Neuronal stem cell (in vitro differentiated cells): Measurements from ENCODE around the gene LRP1B.

ENCODE experiments used
- DNase-seq: peaks from one replicate; pipeline ENCODE4 v3.0.0-alpha.2; 2013; ENCODE audit warnings: low spot score
- H2AFZ ChIP-seq: one replicate; pipeline ENCODE4 v1.6.1; 2013; ENCODE audit warnings: mild to moderate bottlenecking, low read length, inconsistent platforms
- H2AK5ac ChIP-seq: 2 replicates; pipeline ENCODE4 v1.6.1; 2013; ENCODE audit warnings: low read depth, mild to moderate bottlenecking, inconsistent platforms, low read length, moderate library complexity, mixed read lengths
- H2BK120ac ChIP-seq: 2 replicates; pipeline ENCODE4 v1.6.1; 2013; ENCODE audit warnings: low read depth, mild to moderate bottlenecking, inconsistent platforms, low read length, moderate library complexity, mixed read lengths
- H2BK12ac ChIP-seq: one replicate; pipeline ENCODE4 v1.6.1; 2013; ENCODE audit warnings: low read length, inconsistent platforms
- H2BK15ac ChIP-seq: 2 replicates; pipeline ENCODE4 v1.6.1; 2013; ENCODE audit warnings: mild to moderate bottlenecking, low read length, inconsistent platforms, mixed read lengths
- H2BK5ac ChIP-seq: one replicate; pipeline ENCODE4 v1.6.1; 2013; ENCODE audit warnings: inconsistent platforms, mild to moderate bottlenecking, low read length, moderate library complexity
- H3K14ac ChIP-seq: one replicate; pipeline ENCODE4 v1.6.1; 2013; ENCODE audit warnings: low read length, inconsistent platforms
- H3K18ac ChIP-seq: 2 replicates; pipeline ENCODE4 v1.6.1; 2013; ENCODE audit warnings: low read length, inconsistent platforms
- H3K23ac ChIP-seq: 2 replicates; pipeline ENCODE4 v1.6.1; 2013; ENCODE audit warnings: low read depth, mild to moderate bottlenecking, mixed read lengths, low read length, inconsistent platforms; ENCODE audit not compliant: poor library complexity
- H3K27ac ChIP-seq: replicated peaks from 3 replicates; pipeline ENCODE4 v1.5.1; 2013; ENCODE audit warnings: low read length, inconsistent platforms
- H3K27me3 ChIP-seq, 3 experiments: 2 replicates each; pipeline ENCODE4 v1.6.1; 2013; ENCODE audit warnings: low read length in 3 of 3, mild to moderate bottlenecking in 2 of 3, inconsistent platforms in 1 of 3, low read depth in 1 of 3, mixed read lengths in 1 of 3, moderate library complexity in 1 of 3; ENCODE audit not compliant: control insufficient read depth in 3 of 3, insufficient read depth in 3 of 3
- H3K36me3 ChIP-seq, 2 donors: replicated peaks in 1 of 2; 2 replicates each; pipeline ENCODE4 v1.6.1; 2013; ENCODE audit warnings: low read length in 2 of 2; ENCODE audit not compliant: control insufficient read depth in 2 of 2, insufficient read depth in 2 of 2
- H3K4ac ChIP-seq: 2 replicates; pipeline ENCODE4 v1.6.1; 2013; ENCODE audit warnings: inconsistent platforms, mild to moderate bottlenecking, low read length, moderate library complexity
- H3K4me1 ChIP-seq, 2 donors: 1 replicate in 1 of 2; 2 replicates in 1 of 2; pipeline ENCODE4 v1.6.1; 2013; ENCODE audit warnings: low read length in 2 of 2, low read depth in 1 of 2; ENCODE audit not compliant: control insufficient read depth in 2 of 2, insufficient read depth in 1 of 2
- H3K4me2 ChIP-seq: one replicate; pipeline ENCODE4 v1.6.1; 2013; ENCODE audit warnings: mild to moderate bottlenecking, low read length, inconsistent platforms; ENCODE audit not compliant: insufficient read depth, poor library complexity, severe bottlenecking
- H3K4me3 ChIP-seq, 2 donors: 2 replicates each; pipeline ENCODE4 v1.5.1; 2013; ENCODE audit warnings: low read length in 2 of 2, mild to moderate bottlenecking in 2 of 2, inconsistent platforms in 1 of 2, moderate library complexity in 1 of 2
- H3K79me1 ChIP-seq: one replicate; pipeline ENCODE4 v1.6.1; 2013; ENCODE audit warnings: low read depth, mild to moderate bottlenecking, inconsistent platforms, low read length, moderate library complexity
- H3K9ac ChIP-seq: one replicate; pipeline ENCODE4 v1.6.1; 2013; ENCODE audit warnings: mild to moderate bottlenecking, low read depth, low read length, inconsistent platforms; ENCODE audit not compliant: poor library complexity
- H3K9me3 ChIP-seq, 2 donors: replicated peaks in 1 of 2; 2 replicates each; pipeline versions ENCODE3 to v1.6.1; 2013; ENCODE audit warnings: low read length in 2 of 2, mild to moderate bottlenecking in 2 of 2, inconsistent platforms in 1 of 2, low read depth in 1 of 2, mixed read lengths in 1 of 2, moderate library complexity in 1 of 2; ENCODE audit not compliant: control insufficient read depth in 2 of 2, insufficient read depth in 1 of 2
- H4K8ac ChIP-seq: one replicate; pipeline ENCODE4 v1.6.1; 2013; ENCODE audit warnings: low read depth, mild to moderate bottlenecking, inconsistent platforms, low read length, moderate library complexity
- H4K91ac ChIP-seq: one replicate; pipeline ENCODE4 v1.6.1; 2013; ENCODE audit warnings: low read length, low read depth, mild to moderate bottlenecking, inconsistent platforms; ENCODE audit not compliant: poor library complexity
- WGBS, 2 donors: extraction: QIAGEN DNeasy Blood & Tissue Kit; methylation state at CpG; one replicate each; pipeline ENCODE4 v1.1.7; 2013; ENCODE audit warnings: missing lambda C conversion rate in 2 of 2, mixed read lengths in 1 of 2; ENCODE audit not compliant: insufficient read length in 2 of 2, insufficient replicate concordance in 1 of 2; ENCODE audit errors: extremely low coverage in 2 of 2; 5-methylcytosine and 5-hydroxymethylcytosine counted together

LRP1B gene

DNA sequence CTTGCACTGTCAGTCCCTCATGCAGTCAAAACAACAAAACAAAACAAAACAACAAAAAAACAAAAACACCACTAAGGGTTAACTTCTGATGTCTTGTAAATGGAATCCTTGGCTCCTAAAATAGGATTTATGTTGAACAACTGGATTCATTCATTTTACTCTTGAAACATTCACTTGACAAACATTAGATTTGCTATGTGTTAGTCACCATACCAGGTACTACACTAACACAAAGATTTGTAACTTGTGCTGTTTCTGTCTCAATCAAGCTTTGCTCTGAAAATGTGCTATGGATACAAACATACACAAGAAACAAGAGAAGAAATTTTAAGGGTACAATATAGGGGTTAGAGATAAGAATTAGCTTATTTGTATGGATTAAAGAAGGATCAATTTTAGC, 812.8 kb downstream of the LRP1B start:
- Histone ChIP-seq H3K14ac (no peak overlapping the region), H2BK15ac (no peak overlapping the region), H3K23ac (no peak overlapping the region), H3K4me1 (peaks cover 0 to 9% of the 10 kb centered on the region in 2 donors), H3K4me3 (no peak overlapping the region), H2BK12ac (no peak overlapping the region), H3K27ac (no peak overlapping the region), H2AFZ (no peak overlapping the region), H3K36me3 (no peaks in the 10 kb centered on the region), H3K4me2 (no peak overlapping the region), H2BK5ac (no peak overlapping the region), H3K79me1 (no peaks in the 10 kb centered on the region), H4K8ac (no peak overlapping the region), H2AK5ac (no peak overlapping the region), H2BK120ac (no peak overlapping the region), H3K4ac (no peak overlapping the region), H3K9me3 (no peaks in the 10 kb centered on the region), H4K91ac (no peak overlapping the region), H3K27me3 (no peaks in the 10 kb centered on the region), H3K18ac (no peak overlapping the region), H3K9ac (no peak overlapping the region)
- DNase-seq = no peak

- Histone ChIP-seq H3K4me3 (no peak overlapping the region), H3K18ac (no peak overlapping the region), H3K27me3 (no peaks in the 10 kb centered on the region), H4K91ac (no peak overlapping the region), H3K27ac (no peak overlapping the region), H2BK5ac (no peak overlapping the region), H3K4ac (no peak overlapping the region), H2BK120ac (no peak overlapping the region), H3K79me1 (no peaks in the 10 kb centered on the region), H3K4me2 (no peak overlapping the region), H3K9ac (no peak overlapping the region), H3K23ac (no peak overlapping the region), H2BK12ac (no peak overlapping the region), H2AK5ac (no peak overlapping the region), H3K4me1 (peaks cover 0 to 9% of the 10 kb centered on the region in 2 donors), H3K14ac (no peak overlapping the region), H4K8ac (no peak overlapping the region), H3K9me3 (no peaks in the 10 kb centered on the region), H3K36me3 (no peaks in the 10 kb centered on the region), H2AFZ (peak overlapping the region; percentile 35), H2BK15ac (no peak overlapping the region)
- no peak for DNase-seq
- no CpG with 5 or more reads among the region's 3 CpGs for WGBS, 2 donors
Measured at GRCh38 chr2:141316606-141317005, 814.2 kb downstream of the LRP1B start.

DNA sequence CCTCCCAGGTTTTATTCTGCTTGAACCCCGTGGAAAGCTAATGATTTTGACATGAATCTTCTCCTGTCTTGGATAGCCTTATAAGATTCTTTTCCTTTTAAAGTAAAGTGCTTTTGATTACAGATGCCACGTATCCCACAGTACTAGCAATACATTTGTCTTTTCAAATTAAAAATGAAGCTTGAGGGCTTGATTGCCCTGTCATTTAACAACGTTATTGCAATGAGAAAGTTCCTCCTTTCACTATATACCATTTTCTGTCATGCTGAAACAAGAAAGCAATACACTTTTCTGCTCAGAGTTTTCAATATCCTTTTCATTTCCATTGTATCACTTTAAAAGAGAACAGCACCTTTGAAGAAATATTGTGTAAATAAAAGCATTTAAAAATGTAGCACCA, 814.7 kb downstream of the LRP1B start:
- peak overlapping the region; percentile 35 for H2AFZ ChIP-seq
- no peak overlapping the region for H4K91ac ChIP-seq
- WGBS, 2 donors = no CpG with 5 or more reads among the region's 3 CpGs
- no peak overlapping the region for H3K27ac ChIP-seq
- H3K36me3 ChIP-seq = no peaks in the 10 kb centered on the region
- H3K9me3 ChIP-seq = no peaks in the 10 kb centered on the region
- no peak overlapping the region for H3K23ac ChIP-seq
- H2BK12ac ChIP-seq = no peak overlapping the region
- H3K27me3 ChIP-seq = no peaks in the 10 kb centered on the region
- H3K4me2 ChIP-seq = no peak overlapping the region
- no peak overlapping the region for H3K14ac ChIP-seq
- no peak overlapping the region for H2AK5ac ChIP-seq
- DNase-seq = no peak
- peaks cover 0 to 9% of the 10 kb centered on the region in 2 donors for H3K4me1 ChIP-seq
- H2BK15ac ChIP-seq = no peak overlapping the region
- no peak overlapping the region for H3K4me3 ChIP-seq
- no peak overlapping the region for H3K18ac ChIP-seq
- H3K9ac ChIP-seq = no peak overlapping the region
- no peaks in the 10 kb centered on the region for H3K79me1 ChIP-seq
- no peak overlapping the region for H2BK5ac ChIP-seq
- H3K4ac ChIP-seq = no peak overlapping the region
- no peak overlapping the region for H2BK120ac ChIP-seq
- H4K8ac ChIP-seq = no peak overlapping the region

GRCh38 chr2:141313972-141314371, 816.8 kb downstream of the LRP1B start:
- Histone ChIP-seq H3K18ac (no peak overlapping the region), H3K23ac (no peak overlapping the region), H3K4ac (no peak overlapping the region), H3K4me1 (peaks cover 0 to 9% of the 10 kb centered on the region in 2 donors), H3K14ac (no peak overlapping the region), H2BK5ac (no peak overlapping the region), H3K36me3 (no peaks in the 10 kb centered on the region), H4K91ac (no peak overlapping the region), H3K9ac (no peak overlapping the region), H2BK12ac (no peak overlapping the region), H3K4me2 (no peak overlapping the region), H2BK120ac (no peak overlapping the region), H3K27me3 (no peaks in the 10 kb centered on the region), H2BK15ac (no peak overlapping the region), H3K79me1 (no peaks in the 10 kb centered on the region), H3K27ac (no peak overlapping the region), H3K9me3 (no peaks in the 10 kb centered on the region), H4K8ac (no peak overlapping the region), H3K4me3 (no peak overlapping the region), H2AFZ (no peak overlapping the region), H2AK5ac (no peak overlapping the region)
- DNase-seq = no peak
- no CpG with 5 or more reads among the region's 4 CpGs for WGBS, 2 donors
